IMR-90 (cell line): ENCODE measurements around the gene MGST2. TPM values are rescaled to one million over a fixed set of nuclear protein-coding genes. Genes with fewer than 3 reads are reported as not detected.

ENCODE experiments used
- ATAC-seq: fragments of 200-7000 bp; cut with Tn5 transposase; 2 replicates; pipeline ENCODE4 v1.9.1; 2020; ENCODE audit warnings: low read depth, mild to moderate bottlenecking, moderate library complexity
- BruUV-seq: library from RNA; stranded (reverse); fragments of 400-500 nt; replicated peaks from 2 replicates; lab custom pipeline; 2021; lab: Mats Ljungman, UMichigan
- CTCF ChIA-PET: fragments of 300-600 bp; formaldehyde crosslinking; extraction: SDS; loops from one replicate; lab custom pipeline; 2021; ENCODE audit warnings: antibody characterized with exemption; lab: Yijun Ruan, JAX
- POLR2A ChIA-PET: fragments of 300-600 bp; sonication (Branson Sonifier 250); formaldehyde crosslinking; loops from one replicate; lab custom pipeline; 2022; ENCODE audit warnings: antibody characterized with exemption; ENCODE audit not compliant: unreplicated experiment; lab: Charles Lee
- DNase-seq: peaks from one replicate; pipeline ENCODE4 v3.0.0; 2013
- H2AFZ ChIP-seq: replicated peaks from 2 replicates; pipeline ENCODE3; 2013; ENCODE audit warnings: low read length, mild to moderate bottlenecking; ENCODE audit not compliant: poor library complexity
- H2AK5ac ChIP-seq: 2 replicates; pipeline ENCODE4 v1.6.1; 2013; ENCODE audit warnings: low read depth, low read length, inconsistent platforms
- H2AK9ac ChIP-seq: replicated peaks from 2 replicates; pipeline ENCODE3; 2013; ENCODE audit warnings: mild to moderate bottlenecking, low read depth, low read length, moderate library complexity; ENCODE audit not compliant: poor library complexity
- H2BK120ac ChIP-seq: 2 replicates; pipeline ENCODE4 v1.6.1; 2013; ENCODE audit warnings: low read depth, low read length, inconsistent platforms
- H2BK15ac ChIP-seq: 3 replicates; pipeline ENCODE4 v1.6.1; 2013; ENCODE audit warnings: low read depth, low read length, inconsistent platforms
- H2BK20ac ChIP-seq: 2 replicates; pipeline ENCODE4 v1.6.1; 2013; ENCODE audit warnings: low read depth, mild to moderate bottlenecking, inconsistent platforms, low read length, moderate library complexity
- H2BK5ac ChIP-seq: 2 replicates; pipeline ENCODE4 v1.6.1; 2013; ENCODE audit warnings: mild to moderate bottlenecking, low read depth, low read length, inconsistent platforms; ENCODE audit not compliant: poor library complexity, severe bottlenecking
- H3K14ac ChIP-seq: replicated peaks from 2 replicates; pipeline ENCODE4 v1.6.1; 2013; ENCODE audit warnings: low read depth, low read length, inconsistent platforms
- H3K18ac ChIP-seq: 2 replicates; pipeline ENCODE4 v1.6.1; 2013; ENCODE audit warnings: low read depth, low read length, control low read depth
- H3K23ac ChIP-seq: 2 replicates; pipeline ENCODE4 v1.6.1; 2013; ENCODE audit warnings: low read depth, low read length, inconsistent platforms
- H3K27ac ChIP-seq: 2 replicates; pipeline ENCODE4 v1.5.1; 2013; ENCODE audit warnings: mild to moderate bottlenecking, control low read depth, low read length; ENCODE audit not compliant: insufficient read depth
- H3K27me3 ChIP-seq: 2 replicates; pipeline ENCODE4 v1.6.1; 2013; ENCODE audit warnings: low read length; ENCODE audit not compliant: control insufficient read depth, insufficient read depth
- H3K36me3 ChIP-seq: 2 replicates; pipeline ENCODE4 v1.6.1; 2013; ENCODE audit warnings: low read length, mixed read lengths; ENCODE audit not compliant: control insufficient read depth, insufficient read depth
- H3K4ac ChIP-seq: 2 replicates; pipeline ENCODE4 v1.6.1; 2013; ENCODE audit warnings: low read depth, low read length, inconsistent platforms
- H3K4me1 ChIP-seq: 2 replicates; pipeline ENCODE4 v1.6.1; 2013; ENCODE audit warnings: low read length, mixed read lengths; ENCODE audit not compliant: control insufficient read depth, insufficient read depth
- H3K4me2 ChIP-seq: 2 replicates; pipeline ENCODE4 v1.6.1; 2013; ENCODE audit warnings: low read depth, mild to moderate bottlenecking, control low read depth, low read length, moderate library complexity
- H3K4me3 ChIP-seq: 2 replicates; pipeline ENCODE4 v1.5.1; 2013; ENCODE audit warnings: low read depth, mild to moderate bottlenecking, control low read depth, low read length, moderate library complexity; ENCODE audit not compliant: insufficient read depth
- H3K56ac ChIP-seq: 2 replicates; pipeline ENCODE4 v1.6.1; 2013; ENCODE audit warnings: low read length, inconsistent platforms; ENCODE audit not compliant: insufficient read depth; ENCODE audit errors: extremely low read depth
- H3K79me1 ChIP-seq, 2 experiments: 2 replicates each; pipeline ENCODE4 v1.6.1; 2013; ENCODE audit warnings: low read length in 2 of 2, inconsistent platforms in 1 of 2, low read depth in 1 of 2
- H3K9ac ChIP-seq: 2 replicates; pipeline ENCODE4 v1.6.1; 2013; ENCODE audit warnings: low read depth, low read length, control low read depth
- H3K9me1 ChIP-seq: 2 replicates; pipeline ENCODE4 v1.6.1; 2013; ENCODE audit warnings: low read length, inconsistent platforms; ENCODE audit not compliant: insufficient read depth
- H3K9me3 ChIP-seq: 2 replicates; pipeline ENCODE4 v1.6.1; 2013; ENCODE audit warnings: low read length; ENCODE audit not compliant: control insufficient read depth, insufficient read depth
- H4K20me1 ChIP-seq: 2 replicates; pipeline ENCODE4 v1.6.1; 2013; ENCODE audit warnings: low read length, inconsistent platforms; ENCODE audit not compliant: insufficient read depth
- H4K5ac ChIP-seq: 2 replicates; pipeline ENCODE4 v1.6.1; 2013; ENCODE audit warnings: mild to moderate bottlenecking, low read depth, low read length, control low read depth
- H4K8ac ChIP-seq, 2 experiments: 2 replicates each; pipeline ENCODE4 v1.6.1; 2013; ENCODE audit warnings: low read depth in 2 of 2, low read length in 2 of 2, control low read depth in 1 of 2, inconsistent platforms in 1 of 2
- H4K91ac ChIP-seq: 2 replicates; pipeline ENCODE4 v1.6.1; 2013; ENCODE audit warnings: low read depth, low read length, inconsistent platforms; ENCODE audit not compliant: insufficient read depth
- CHD1 ChIP-seq: IDR thresholded peaks from 2 replicates; pipeline ENCODE4 v1.6.1; 2012; ENCODE audit warnings: low read depth, low read length, improper control_type of control experiment
- FOS ChIP-seq: fragments of 150-350 bp; IDR thresholded peaks from 2 replicates; pipeline ENCODE4 v1.6.1; 2016; ENCODE audit warnings: low read depth, low read length
- MAZ ChIP-seq: IDR thresholded peaks from 2 replicates; pipeline ENCODE4 v1.6.1; 2012; ENCODE audit warnings: low read depth, mild to moderate bottlenecking, low read length, improper control_type of control experiment, moderate library complexity, borderline replicate concordance
- MXI1 ChIP-seq: IDR thresholded peaks from 2 replicates; pipeline ENCODE4 v1.6.1; 2012; ENCODE audit warnings: low read depth, mild to moderate bottlenecking, low read length, moderate library complexity, borderline replicate concordance
- NFE2L2 ChIP-seq: fragments of 150-350 bp; IDR thresholded peaks from 2 replicates; pipeline ENCODE4 v1.6.1; 2016; ENCODE audit warnings: low read depth, mild to moderate bottlenecking, low read length
- RCOR1 ChIP-seq: IDR thresholded peaks from 2 replicates; pipeline ENCODE4 v1.6.1; 2012; ENCODE audit warnings: mild to moderate bottlenecking, low read length, improper control_type of control experiment; ENCODE audit not compliant: insufficient replicate concordance
- SMC3 ChIP-seq: fragments of 150-350 bp; IDR thresholded peaks from 2 replicates; pipeline ENCODE4 v1.6.1; 2016; ENCODE audit warnings: low read depth, mild to moderate bottlenecking, antibody characterized with exemption, low read length, moderate library complexity
- WGBS, 2 experiments: methylation state at CpG; one replicate each; pipeline versions ENCODE4 v1.1.5 to v1.1.7; 2013; ENCODE audit warnings: missing lambda C conversion rate in 2 of 2; ENCODE audit not compliant: insufficient read length in 1 of 2; ENCODE audit errors: extremely low coverage in 2 of 2; 5-methylcytosine and 5-hydroxymethylcytosine counted together
- dilution Hi-C: fragments of 300-500 bp; cut with HindIII; formaldehyde crosslinking; loops from one replicate; pipeline ENCODE4 v1.14.3; 2018; ENCODE audit warnings: low sequenced_read_pairs; ENCODE audit not compliant: unreplicated experiment
- in situ Hi-C: fragments of 300-500 bp; cut with MboI; formaldehyde crosslinking; loops from 3 replicates; pipeline ENCODE4 v1.14.3; 2019; ENCODE audit warnings: low sequenced_read_pairs, inconsistent platforms, mixed read lengths
- intact Hi-C: fragments of 100-400 bp; cut with micrococcal nuclease; formaldehyde crosslinking; loops from 2 replicates; pipeline ENCODE4 v1.10.0; 2022
- polyA plus RNA-seq, 3 experiments: library from polyadenylated mRNA; depleted of rRNA; stranded (reverse); fragments of >200 nt; gene quantifications; 2 replicates each; pipeline ENCODE4 v1.2.3, GENCODE V29; 2012; ENCODE audit warnings: low replicate concordance in 1 of 3
- total RNA-seq: library from RNA; depleted of rRNA; stranded (reverse); fragments of >200 nt; gene quantifications from 2 replicates; pipeline ENCODE4 v1.2.3, GENCODE V29; 2012
- TF ChIP-seq, protein P1 (sequence below): fragments of 150-350 bp; IDR thresholded peaks from 2 replicates; pipeline ENCODE4 v1.6.1; 2017; ENCODE audit warnings: mild to moderate bottlenecking, antibody characterized with exemption, low read length, low read depth

The MGST2 gene
- total and polyA plus RNA-seq, 2 of the 4 experiments (the other 2 are of a cell fraction), result 4.8 to 10.5 TPM

DNA sequence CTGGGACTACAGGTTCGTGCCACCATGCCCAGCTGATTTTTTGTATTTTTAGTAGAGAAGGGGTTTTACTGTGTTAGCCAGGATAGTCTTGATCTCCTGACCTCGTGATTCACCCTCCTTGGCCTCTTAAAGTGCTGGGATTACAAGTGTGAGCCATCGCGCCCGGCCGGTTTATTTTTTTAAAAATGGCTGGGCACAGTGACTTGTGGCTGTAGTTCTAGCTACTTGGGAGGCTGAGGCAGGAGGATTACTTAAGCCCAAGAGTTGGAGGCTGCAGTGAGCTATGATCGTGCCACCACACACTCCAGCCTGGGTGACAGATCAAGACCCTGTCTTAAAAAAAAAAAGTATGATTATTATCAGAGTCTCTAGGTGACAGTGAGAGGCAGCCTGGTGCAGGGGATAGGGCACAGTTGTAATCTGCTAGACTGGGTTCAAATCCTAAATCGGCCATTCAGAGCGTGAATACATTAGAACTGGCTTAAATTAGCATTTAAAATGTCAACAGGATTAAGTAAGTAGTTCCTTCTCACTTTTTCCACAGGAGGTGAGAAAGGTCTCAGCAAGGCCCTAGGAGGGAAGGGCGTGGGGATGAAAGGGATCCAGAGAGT lies 435 bp upstream of the MGST2 start:
- peak overlapping the region; percentile 73 for H3K27ac ChIP-seq
- H3K36me3 ChIP-seq, result no peaks in the 10 kb centered on the region
- peak overlapping the region; percentile 84 for H4K91ac ChIP-seq
- peak overlapping the region; percentile 40 for H3K9ac ChIP-seq
- peak overlapping the region; percentile 75 for H3K23ac ChIP-seq
- DNase-seq (no peak), ATAC-seq (no peak)
- peak overlapping the region; percentile 93; the same call in 2 of the 3 replicates for H2BK15ac ChIP-seq
- H3K27me3 ChIP-seq, result no peaks in the 10 kb centered on the region
- H2AK5ac ChIP-seq, result peak overlapping the region; percentile 76; the same call in 1 of the 2 replicates
- H3K56ac ChIP-seq, result peak overlapping the region; percentile 55; the same call in 1 of the 2 replicates
- H3K14ac ChIP-seq, result peak overlapping the region; percentile 29
- no peaks in the 10 kb centered on the region for H3K9me3 ChIP-seq
- dilution Hi-C loops, result no loop called here
- ChIA-PET CTCF (no interaction called here), POLR2A (interaction anchor here (0.6 to 0.7 kb wide), 2 partner anchors 74 to 85 kb away, joined by 3 read pairs; no protein-coding TSS in a partner anchor)
- intact Hi-C loops, result no loop called here
- H3K4me3 ChIP-seq, result peak overlapping the region; percentile 44
- no peak for TF ChIP-seq FOS
- TF ChIP-seq, protein P1, sequence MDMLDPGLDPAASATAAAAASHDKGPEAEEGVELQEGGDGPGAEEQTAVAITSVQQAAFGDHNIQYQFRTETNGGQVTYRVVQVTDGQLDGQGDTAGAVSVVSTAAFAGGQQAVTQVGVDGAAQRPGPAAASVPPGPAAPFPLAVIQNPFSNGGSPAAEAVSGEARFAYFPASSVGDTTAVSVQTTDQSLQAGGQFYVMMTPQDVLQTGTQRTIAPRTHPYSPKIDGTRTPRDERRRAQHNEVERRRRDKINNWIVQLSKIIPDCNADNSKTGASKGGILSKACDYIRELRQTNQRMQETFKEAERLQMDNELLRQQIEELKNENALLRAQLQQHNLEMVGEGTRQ, result no peak
- no peak for TF ChIP-seq MXI1
- TF ChIP-seq CHD1, result no peak
- TF ChIP-seq RCOR1, result no peak
- TF ChIP-seq SMC3, result no peak
- TF ChIP-seq NFE2L2, result no peak
- no peak for TF ChIP-seq MAZ
- no peaks in the 10 kb centered on the region for H4K20me1 ChIP-seq
- peaks cover 2% of the 10 kb centered on the region; the same call in 1 of the 2 replicates for H3K4me1 ChIP-seq
- H4K5ac ChIP-seq, result peak overlapping the region; percentile 83
- peak overlapping the region; percentile 12 for H2AK9ac ChIP-seq
- peak overlapping the region; percentile 62 for H3K18ac ChIP-seq
- BruUV-seq, result no TSS peak
- 81% methylated on average over 5 of the region's 10 CpGs; no CpG with 5 or more reads in 1 of the 2 experiments for WGBS, 2 experiments
- H3K4ac ChIP-seq, result peak overlapping the region; percentile 87
- H2BK5ac ChIP-seq, result peak overlapping the region; percentile 76
- in situ Hi-C loops, result no loop called here
- 0 out of 2 replicates have a peak, but pooled peaks cover 3% of the 10 kb centered on the region for H3K9me1 ChIP-seq
- H2AFZ ChIP-seq, result peak overlapping the region; percentile 97
- peak overlapping the region; percentile 79 for H2BK20ac ChIP-seq
- peak overlapping the region; percentile 82 for H3K4me2 ChIP-seq
- H3K79me1 ChIP-seq, result 0 out of 4 replicates have a peak, but pooled peaks cover 0 to 4% of the 10 kb centered on the region in 2 experiments
- peak overlapping the region; percentile 84 for H2BK120ac ChIP-seq
- peak overlapping the region; percentile 86 to 87 for H4K8ac ChIP-seq
